ENCODE results near the gene TNS3.

Gene TNS3

GRCh38 chr7:47355684-47356083 is 226.2 kb downstream of the TNS3 start:
- DNase-seq: no peak

GRCh38 chr7:47354831-47355541 is 226.9 kb downstream of the TNS3 start:
- DNase-seq: no peak

DNA sequence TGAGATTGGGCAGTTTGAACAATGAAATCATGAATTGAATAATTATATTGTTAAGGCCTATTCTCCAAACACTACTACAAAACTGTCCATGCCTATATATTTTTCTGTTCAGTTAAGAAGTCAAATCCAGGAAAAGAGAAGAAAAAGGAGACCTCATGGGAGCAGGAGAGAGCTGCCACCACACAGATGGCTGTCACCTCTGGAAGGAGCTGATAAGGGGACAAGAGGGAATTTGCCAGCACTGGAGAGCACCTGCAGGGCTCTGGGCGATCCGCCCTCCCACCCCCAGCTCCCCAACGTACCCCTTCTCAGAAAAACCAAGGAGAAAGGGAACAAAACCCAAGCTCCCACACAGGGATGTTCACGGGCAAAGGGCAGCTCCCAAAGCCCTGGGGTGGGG is 227.8 kb downstream of the TNS3 start:
- DNase-seq: no peak

- DNase-seq: no peak
Observed at GRCh38 chr7:47352394-47352968, 229.4 kb downstream of the TNS3 start.

- no peak for DNase-seq
Observed at GRCh38 chr7:47351233-47352154, 230.4 kb downstream of the TNS3 start.

DNA sequence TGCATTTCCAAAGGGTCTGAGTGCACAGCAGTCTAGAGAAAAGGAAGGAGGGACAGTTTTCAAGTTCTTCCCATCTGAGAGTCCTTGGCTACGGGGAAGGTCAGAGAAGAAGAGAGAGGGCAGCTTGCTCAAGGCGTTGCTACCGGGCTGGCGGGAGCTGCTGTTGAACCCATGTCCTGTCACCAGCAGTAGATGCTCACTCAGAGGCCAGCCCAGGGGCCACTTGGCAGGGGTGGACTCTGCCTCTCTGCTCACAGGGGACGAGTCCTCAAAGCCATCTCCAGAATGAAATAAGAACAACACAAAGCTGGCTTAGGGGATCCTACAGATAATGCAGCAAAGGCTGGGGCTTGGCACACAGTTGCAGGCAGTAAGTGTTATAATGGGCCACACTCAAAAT is 231.5 kb downstream of the TNS3 start:
- DNase-seq: no peak

DNA sequence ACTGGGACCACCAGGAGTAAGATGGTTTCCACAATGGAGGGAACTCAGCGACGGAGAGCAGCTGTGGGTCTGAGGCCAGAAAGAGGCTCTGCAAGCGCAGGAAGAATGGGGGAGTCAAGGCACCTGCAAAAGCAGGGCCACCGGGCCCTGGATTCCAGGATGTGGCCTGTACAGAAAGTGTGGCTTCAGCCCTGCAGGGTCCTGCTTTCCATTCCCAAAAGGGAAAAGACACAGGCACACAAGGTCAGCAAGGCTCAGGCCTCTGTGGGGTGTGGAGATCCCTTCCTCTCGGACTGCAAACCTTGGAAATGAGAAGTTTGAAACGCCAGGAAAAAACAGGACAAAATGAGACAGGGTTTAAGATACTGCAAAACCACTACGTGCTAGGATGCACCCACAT is 232.5 kb downstream of the TNS3 start:
- DNase-seq: no peak

- no peak for DNase-seq
Observed at GRCh38 chr7:47347816-47348385, 234.0 kb downstream of the TNS3 start.

- no peak for DNase-seq
Observed at GRCh38 chr7:47347346-47347745, 234.6 kb downstream of the TNS3 start.

DNA sequence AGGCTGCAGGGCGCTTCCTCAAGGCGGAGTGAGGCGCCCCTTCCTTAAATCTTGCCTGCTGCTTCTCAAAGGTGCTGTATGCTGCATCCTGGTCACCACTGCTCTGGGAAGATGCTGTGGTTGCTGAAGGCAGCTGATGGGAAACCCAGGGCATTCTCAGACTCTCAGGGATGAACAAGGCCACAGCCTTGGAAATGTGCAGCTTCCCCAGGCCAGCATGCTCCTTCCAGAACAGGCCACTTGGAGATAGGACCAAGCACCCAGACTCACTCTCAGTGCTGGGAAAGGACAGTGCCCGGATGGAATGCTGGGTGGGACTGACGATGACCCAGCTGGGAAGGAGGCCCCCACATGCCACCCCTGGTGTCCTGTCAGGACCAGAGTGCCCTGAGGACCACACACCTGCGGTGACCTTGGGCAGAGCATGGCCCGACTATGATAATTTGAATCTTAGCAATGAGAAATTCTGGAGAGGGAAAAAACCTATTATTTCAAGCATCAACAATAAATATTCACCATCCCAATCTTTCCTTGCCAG is 235.5 kb downstream of the TNS3 start:
- no peak for DNase-seq

- no peak for DNase-seq
Observed at GRCh38 chr7:47345857-47346298, 236.0 kb downstream of the TNS3 start.

GRCh38 chr7:47344171-47344955 is 237.5 kb downstream of the TNS3 start:
- no peak for DNase-seq

GRCh38 chr7:47343061-47343455 is 238.9 kb downstream of the TNS3 start:
- DNase-seq: no peak

- no peak for DNase-seq
Observed at GRCh38 chr7:47342296-47343060, 239.4 kb downstream of the TNS3 start.

GRCh38 chr7:47340517-47340916 is 241.4 kb downstream of the TNS3 start:
- no peak for DNase-seq

GRCh38 chr7:47338026-47338425 is 243.9 kb downstream of the TNS3 start:
- DNase-seq: no peak

DNA sequence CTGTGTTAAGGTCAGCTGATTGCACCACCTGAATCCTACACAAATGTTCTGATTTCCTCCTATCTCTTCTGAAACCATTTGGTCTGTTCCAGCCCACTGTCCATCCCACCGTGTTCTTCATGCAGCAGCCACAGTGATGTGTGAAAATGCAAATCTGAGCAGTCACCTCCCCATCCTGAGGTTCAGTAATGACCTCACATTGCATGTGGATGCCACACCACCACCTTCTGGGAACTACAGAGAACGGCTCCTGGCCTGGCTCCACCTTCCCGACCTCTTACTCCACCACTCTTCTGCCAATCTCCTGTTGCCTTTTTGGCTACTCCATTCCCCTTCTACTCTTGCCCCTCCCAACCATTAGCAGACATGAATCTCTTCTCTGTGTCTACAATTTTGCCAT is 244.4 kb downstream of the TNS3 start:
- no peak for DNase-seq

DNA sequence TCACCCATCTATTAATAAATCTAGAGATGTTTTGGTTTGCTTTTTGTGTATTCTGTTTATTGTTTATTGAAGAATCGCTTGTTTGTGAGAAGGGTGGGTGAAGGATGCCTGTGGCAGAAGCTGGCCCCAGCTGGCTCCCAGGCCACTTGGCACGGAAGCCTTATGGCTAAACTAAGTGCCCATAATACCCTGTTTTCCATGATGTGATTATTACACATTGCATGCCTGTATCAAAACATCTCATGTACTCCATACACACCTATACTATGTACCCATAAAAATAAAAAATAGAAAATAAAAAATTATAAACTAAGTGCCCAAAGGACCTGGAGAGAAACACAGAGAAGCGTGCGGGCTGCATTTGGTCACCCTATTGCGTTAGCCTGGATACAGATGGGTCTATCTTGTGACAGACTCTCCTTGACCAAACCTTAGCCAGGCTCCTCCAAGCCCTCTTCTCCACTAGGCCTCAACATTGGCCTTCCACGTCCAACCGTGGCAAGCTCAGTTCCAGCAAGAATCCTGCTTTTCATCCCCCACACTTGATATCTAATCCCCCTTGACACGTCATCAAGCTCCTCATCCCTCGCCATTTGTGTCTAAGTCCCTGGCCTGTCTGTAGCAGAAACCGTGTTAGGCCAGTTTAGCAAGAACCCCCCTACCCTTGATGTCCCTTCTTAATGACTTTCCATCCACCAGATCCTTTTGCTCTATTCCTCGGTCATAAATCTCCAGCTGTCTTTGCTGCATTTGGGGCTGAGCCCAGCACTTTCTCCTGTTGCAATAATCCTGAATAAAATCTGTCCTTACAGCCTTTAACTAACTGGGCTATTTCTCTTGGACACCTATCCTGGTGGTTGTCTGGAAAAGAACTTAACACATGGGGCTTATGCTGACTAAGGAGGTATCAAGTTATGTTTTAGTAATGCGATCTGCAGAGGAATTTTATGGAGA is 245.2 kb downstream of the TNS3 start:
- DNase-seq: no peak

GRCh38 chr7:47335557-47336471 is 246.1 kb downstream of the TNS3 start:
- DNase-seq: no peak
